Astrocyte of the spinal cord (primary cell): ENCODE results near the gene STK32B.

ENCODE experiments used
- DNase-seq: peaks from one replicate; pipeline ENCODE4 v3.0.0; 2011; ENCODE audit warnings: low read depth, low spot score
- H3K4me3 ChIP-seq: 2 replicates; pipeline ENCODE4 v1.5.1; 2011; ENCODE audit warnings: low read depth, mild to moderate bottlenecking, low read length, moderate library complexity
- CTCF ChIP-seq: IDR thresholded peaks from 2 replicates; pipeline ENCODE4 v1.5.1; 2012; ENCODE audit warnings: low read depth, mild to moderate bottlenecking, low read length, inconsistent platforms
- in situ Hi-C: cut with HindIII; loops from 2 replicates; pipeline ENCODE4 v1.10.0; 2017; ENCODE audit warnings: low sequenced_read_pairs

Gene STK32B

GRCh38 chr4:5186271-5187064 lies 135.2 kb downstream of the STK32B start:
- TF ChIP-seq CTCF, result no peak
- in situ Hi-C loops, result no loop called here
- H3K4me3 ChIP-seq, result no peak overlapping the region
- no peak for DNase-seq

- TF ChIP-seq CTCF, result no peak
- in situ Hi-C loops, result no loop called here
- no peak overlapping the region for H3K4me3 ChIP-seq
- no peak for DNase-seq
Observed at GRCh38 chr4:5188130-5188529, 136.8 kb downstream of the STK32B start.

GRCh38 chr4:5191831-5192230 lies 140.6 kb downstream of the STK32B start:
- in situ Hi-C loops, result no loop called here
- no peak overlapping the region for H3K4me3 ChIP-seq
- DNase-seq, result no peak
- TF ChIP-seq CTCF, result no peak

- in situ Hi-C loops, result no loop called here
- H3K4me3 ChIP-seq, result no peak overlapping the region
- DNase-seq, result no peak
- no peak for TF ChIP-seq CTCF
Observed at GRCh38 chr4:5192271-5192670, 141.0 kb downstream of the STK32B start.

- DNase-seq, result no peak
- no peak for TF ChIP-seq CTCF
- no peak overlapping the region for H3K4me3 ChIP-seq
- in situ Hi-C loops, result no loop called here
Observed at GRCh38 chr4:5192678-5193077, 141.4 kb downstream of the STK32B start.

GRCh38 chr4:5198656-5199541 lies 147.6 kb downstream of the STK32B start:
- no peak overlapping the region for H3K4me3 ChIP-seq
- in situ Hi-C loops, result no loop called here

More at GRCh38 chr4:5198656-5199541, 147.6 kb downstream of the STK32B start:
- DNase-seq, result no peak
- TF ChIP-seq CTCF, result no peak
